ENCODE measurements around the gene NRP2.

GRCh38 chr2:205797866-205798265 is 115.6 kb downstream of the NRP2 start:
- TF ChIP-seq POLR2A (IDR thresholded peaks at IDR 0.05) (no peak), POLR2AphosphoS5 (IDR thresholded peaks at IDR 0.05) (no peak)
- TF ChIP-seq, protein P1, sequence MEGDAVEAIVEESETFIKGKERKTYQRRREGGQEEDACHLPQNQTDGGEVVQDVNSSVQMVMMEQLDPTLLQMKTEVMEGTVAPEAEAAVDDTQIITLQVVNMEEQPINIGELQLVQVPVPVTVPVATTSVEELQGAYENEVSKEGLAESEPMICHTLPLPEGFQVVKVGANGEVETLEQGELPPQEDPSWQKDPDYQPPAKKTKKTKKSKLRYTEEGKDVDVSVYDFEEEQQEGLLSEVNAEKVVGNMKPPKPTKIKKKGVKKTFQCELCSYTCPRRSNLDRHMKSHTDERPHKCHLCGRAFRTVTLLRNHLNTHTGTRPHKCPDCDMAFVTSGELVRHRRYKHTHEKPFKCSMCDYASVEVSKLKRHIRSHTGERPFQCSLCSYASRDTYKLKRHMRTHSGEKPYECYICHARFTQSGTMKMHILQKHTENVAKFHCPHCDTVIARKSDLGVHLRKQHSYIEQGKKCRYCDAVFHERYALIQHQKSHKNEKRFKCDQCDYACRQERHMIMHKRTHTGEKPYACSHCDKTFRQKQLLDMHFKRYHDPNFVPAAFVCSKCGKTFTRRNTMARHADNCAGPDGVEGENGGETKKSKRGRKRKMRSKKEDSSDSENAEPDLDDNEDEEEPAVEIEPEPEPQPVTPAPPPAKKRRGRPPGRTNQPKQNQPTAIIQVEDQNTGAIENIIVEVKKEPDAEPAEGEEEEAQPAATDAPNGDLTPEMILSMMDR (IDR thresholded peaks at IDR 0.05), result no peak

Data from prostate gland (tissue), 2 donors.